ENCODE measurements around the gene DACH1.

DNA sequence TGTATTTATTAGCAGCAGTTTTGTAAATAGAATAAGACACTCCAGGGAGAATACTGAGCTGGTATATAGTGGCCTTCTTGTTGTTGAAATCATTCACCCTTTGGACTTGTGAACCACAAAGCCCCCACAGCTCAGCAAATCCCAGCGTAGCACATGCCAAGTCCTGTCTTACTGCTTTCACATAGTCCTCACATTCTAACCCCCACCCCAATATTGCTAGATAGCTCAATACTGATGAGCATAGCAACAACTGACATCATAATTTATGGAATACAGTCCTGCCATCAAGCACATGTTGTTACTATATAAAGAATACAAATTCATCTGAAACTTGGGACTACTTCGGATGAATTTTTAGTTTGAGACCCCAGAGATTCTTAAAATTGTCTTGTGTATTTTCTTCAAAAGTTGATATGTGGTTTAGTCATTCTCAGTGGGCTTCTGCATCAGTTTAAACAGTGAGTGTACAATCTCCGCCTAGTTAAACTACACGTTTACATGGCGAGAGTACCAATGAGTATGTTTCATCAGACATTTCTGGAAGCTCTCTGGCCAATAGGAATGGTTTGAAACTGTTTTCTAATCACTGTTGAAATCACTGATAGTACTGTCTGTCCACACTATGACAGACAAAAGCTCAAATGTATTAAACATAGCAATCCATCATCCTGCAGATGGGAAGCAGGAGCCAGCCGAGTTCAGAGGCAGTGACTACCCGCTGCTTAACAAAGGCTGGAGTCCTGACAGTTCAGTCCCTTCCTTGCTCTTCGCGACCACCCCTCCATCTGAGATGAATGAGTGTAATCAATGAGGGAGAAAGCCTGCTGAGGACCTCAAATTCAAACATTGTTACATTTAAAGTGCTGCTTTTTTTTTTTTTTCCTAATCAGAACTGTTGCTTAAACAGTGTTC lies 15.2 kb downstream of the DACH1 start:
- TF ChIP-seq CTCF (IDR thresholded peaks at IDR 0.05) (no peak), POLR2A (IDR thresholded peaks at IDR 0.05) (no peak)

Measured in uterus (tissue), 2 donors.